Neural progenitor cell (in vitro differentiated cells): ENCODE data around the gene PRKCB. TPM values are rescaled to one million over a fixed set of nuclear protein-coding genes. Genes with fewer than 3 reads are reported as not detected.

Experiments
- DNase-seq: peaks from one replicate; pipeline ENCODE4 v3.0.0-alpha.2; 2016; ENCODE audit warnings: low spot score
- H2AFZ ChIP-seq: fragments of 200-600 bp; sonication (generic); replicated peaks from 2 replicates; pipeline ENCODE4 v1.6.1; 2016; ENCODE audit warnings: antibody characterized with exemption
- H3F3A ChIP-seq: fragments of 200-600 bp; sonication (generic); 2 replicates; pipeline ENCODE4 v1.6.1; 2016; ENCODE audit warnings: antibody characterized with exemption, low read depth
- H3K27ac ChIP-seq: fragments of 200-600 bp; sonication (generic); 2 replicates; pipeline ENCODE4 v1.5.1; 2016; ENCODE audit warnings: mild to moderate bottlenecking
- H3K27me3 ChIP-seq: fragments of 200-600 bp; sonication (generic); 2 replicates; pipeline ENCODE4 v1.6.1; 2016; ENCODE audit warnings: mild to moderate bottlenecking, moderate library complexity
- H3K36me3 ChIP-seq: fragments of 200-600 bp; sonication (generic); 2 replicates; pipeline ENCODE4 v1.5.1; 2016
- H3K4me1 ChIP-seq: fragments of 200-600 bp; sonication (generic); 2 replicates; pipeline ENCODE4 v1.6.1; 2016; ENCODE audit warnings: mixed run types
- H3K4me2 ChIP-seq: fragments of 200-600 bp; sonication (generic); 2 replicates; pipeline ENCODE4 v1.6.1; 2016
- H3K4me3 ChIP-seq: fragments of 200-600 bp; sonication (generic); 2 replicates; pipeline ENCODE4 v1.5.1; 2016
- H3K79me2 ChIP-seq: fragments of 200-600 bp; sonication (generic); 2 replicates; pipeline ENCODE4 v1.6.1; 2016; ENCODE audit warnings: low read depth
- H3K9ac ChIP-seq: fragments of 200-600 bp; sonication (generic); 2 replicates; pipeline ENCODE4 v1.6.1; 2016
- H3K9me3 ChIP-seq: fragments of 200-600 bp; sonication (generic); 2 replicates; pipeline ENCODE4 v1.5.1; 2016; ENCODE audit warnings: low read depth
- H4K20me1 ChIP-seq: fragments of 200-600 bp; sonication (generic); 2 replicates; pipeline ENCODE4 v1.6.1; 2016; ENCODE audit warnings: low read depth
- H3K27ac Mint-ChIP-seq: 3 replicates; pipeline ENCODE4 v1.8.0; 2021; ENCODE audit warnings: mixed read lengths
- H3K27me3 Mint-ChIP-seq: 2 replicates; pipeline ENCODE4 v1.8.0; 2022; ENCODE audit warnings: low read depth, mild to moderate bottlenecking, inconsistent platforms, moderate library complexity, mixed read lengths; ENCODE audit not compliant: insufficient read depth
- H3K36me3 Mint-ChIP-seq: 3 replicates; pipeline ENCODE4 v1.8.0; 2021; ENCODE audit warnings: mixed read lengths
- H3K4me1 Mint-ChIP-seq: 3 replicates; pipeline ENCODE4 v1.8.0; 2021; ENCODE audit warnings: mixed read lengths
- H3K4me3 Mint-ChIP-seq: 3 replicates; pipeline ENCODE4 v1.8.0; 2021; ENCODE audit warnings: mild to moderate bottlenecking, moderate library complexity, mixed read lengths
- H3K9me3 Mint-ChIP-seq: 3 replicates; pipeline ENCODE4 v1.8.0; 2020; ENCODE audit warnings: mixed read lengths
- EZH2 ChIP-seq: fragments of 200-600 bp; sonication (generic); IDR thresholded peaks from 2 replicates; pipeline ENCODE4 v1.6.1; 2017; ENCODE audit warnings: antibody characterized with exemption, mild to moderate bottlenecking, moderate library complexity
- EZH2phosphoT487 ChIP-seq: fragments of 200-600 bp; sonication (generic); IDR thresholded peaks from 2 replicates; pipeline ENCODE4 v1.6.1; 2017; ENCODE audit warnings: antibody characterized with exemption
- total RNA-seq: library from RNA; depleted of rRNA; stranded (reverse); fragments of >200 nt; gene quantifications from 2 replicates; pipeline ENCODE4 v1.2.3, GENCODE V29; 2015; ENCODE audit warnings: low replicate concordance
- TF ChIP-seq, protein P1 (sequence below): fragments of 200-600 bp; sonication (generic); IDR thresholded peaks from 2 replicates; pipeline ENCODE4 v1.5.1; 2017; ENCODE audit warnings: antibody characterized with exemption, mild to moderate bottlenecking

The PRKCB gene
- total RNA-seq, 1 donor from 2014 or later, result 9.5 TPM

DNA sequence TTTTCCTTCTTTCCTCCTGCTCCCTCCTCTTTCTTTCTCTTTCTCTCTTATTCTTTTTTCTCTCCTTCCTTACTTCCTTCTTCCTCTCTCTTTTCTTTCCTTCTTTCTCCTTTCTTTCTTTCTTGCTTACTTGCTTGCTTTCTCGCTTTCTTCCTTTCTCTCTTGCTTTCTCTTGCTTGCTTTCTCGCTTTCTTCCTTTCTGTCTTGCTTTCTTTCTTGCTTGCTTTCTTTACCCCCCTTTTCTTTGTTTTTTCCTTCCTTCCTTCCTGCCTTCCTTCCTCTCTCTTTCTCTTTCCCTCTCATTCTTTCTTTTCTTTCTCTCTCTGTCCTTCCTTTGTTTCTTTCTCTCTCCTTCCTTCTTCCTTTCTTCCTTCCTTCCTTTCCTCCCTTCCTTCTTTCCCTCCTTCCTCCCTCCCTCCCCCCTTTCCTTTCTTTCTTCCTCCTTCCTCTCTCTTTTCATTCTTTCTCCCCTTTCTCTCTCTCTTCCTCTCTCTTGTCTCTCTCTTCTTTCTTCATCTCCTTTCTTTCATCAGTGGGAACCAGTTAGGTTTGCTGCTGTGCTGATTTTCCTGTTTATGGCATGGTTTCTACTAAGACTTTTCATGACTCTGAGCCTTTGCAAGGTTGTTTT lies 277.4 kb downstream of the PRKCB start:
- Histone ChIP-seq H2AFZ (no peak overlapping the region), H3K4me2 (no peak overlapping the region), H3K4me1 (no peaks in the 10 kb centered on the region), H3K9ac (no peak overlapping the region), H3K27ac (no peak overlapping the region), H3K79me2 (no peaks in the 10 kb centered on the region), H3K9me3 (no peaks in the 10 kb centered on the region), H3F3A (no peaks in the 10 kb centered on the region), H3K36me3 (no peaks in the 10 kb centered on the region), H3K27me3 (peaks cover 8% of the 10 kb centered on the region), H4K20me1 (peaks cover 5% of the 10 kb centered on the region), H3K4me3 (no peak overlapping the region)
- Mint-ChIP-seq H3K4me3 (no peak overlapping the region), H3K9me3 (no peaks in the 10 kb centered on the region), H3K4me1 (peaks cover 2% of the 10 kb centered on the region), H3K36me3 (no peaks in the 10 kb centered on the region), H3K27ac (no peak overlapping the region), H3K27me3 (no peaks in the 10 kb centered on the region)
- TF ChIP-seq EZH2 (no peak), EZH2phosphoT487 (no peak)
- TF ChIP-seq, protein P1, sequence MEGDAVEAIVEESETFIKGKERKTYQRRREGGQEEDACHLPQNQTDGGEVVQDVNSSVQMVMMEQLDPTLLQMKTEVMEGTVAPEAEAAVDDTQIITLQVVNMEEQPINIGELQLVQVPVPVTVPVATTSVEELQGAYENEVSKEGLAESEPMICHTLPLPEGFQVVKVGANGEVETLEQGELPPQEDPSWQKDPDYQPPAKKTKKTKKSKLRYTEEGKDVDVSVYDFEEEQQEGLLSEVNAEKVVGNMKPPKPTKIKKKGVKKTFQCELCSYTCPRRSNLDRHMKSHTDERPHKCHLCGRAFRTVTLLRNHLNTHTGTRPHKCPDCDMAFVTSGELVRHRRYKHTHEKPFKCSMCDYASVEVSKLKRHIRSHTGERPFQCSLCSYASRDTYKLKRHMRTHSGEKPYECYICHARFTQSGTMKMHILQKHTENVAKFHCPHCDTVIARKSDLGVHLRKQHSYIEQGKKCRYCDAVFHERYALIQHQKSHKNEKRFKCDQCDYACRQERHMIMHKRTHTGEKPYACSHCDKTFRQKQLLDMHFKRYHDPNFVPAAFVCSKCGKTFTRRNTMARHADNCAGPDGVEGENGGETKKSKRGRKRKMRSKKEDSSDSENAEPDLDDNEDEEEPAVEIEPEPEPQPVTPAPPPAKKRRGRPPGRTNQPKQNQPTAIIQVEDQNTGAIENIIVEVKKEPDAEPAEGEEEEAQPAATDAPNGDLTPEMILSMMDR, result no peak
- no peak for DNase-seq

GRCh38 chr16:24114876-24115275 lies 279.1 kb downstream of the PRKCB start:
- H3K9me3 Mint-ChIP-seq, result peaks cover 1% of the 10 kb centered on the region
- H3K4me1 ChIP-seq, result peaks cover 4% of the 10 kb centered on the region
- TF ChIP-seq, protein P1, result no peak
- TF ChIP-seq EZH2phosphoT487 (no peak), EZH2 (no peak)

DNA sequence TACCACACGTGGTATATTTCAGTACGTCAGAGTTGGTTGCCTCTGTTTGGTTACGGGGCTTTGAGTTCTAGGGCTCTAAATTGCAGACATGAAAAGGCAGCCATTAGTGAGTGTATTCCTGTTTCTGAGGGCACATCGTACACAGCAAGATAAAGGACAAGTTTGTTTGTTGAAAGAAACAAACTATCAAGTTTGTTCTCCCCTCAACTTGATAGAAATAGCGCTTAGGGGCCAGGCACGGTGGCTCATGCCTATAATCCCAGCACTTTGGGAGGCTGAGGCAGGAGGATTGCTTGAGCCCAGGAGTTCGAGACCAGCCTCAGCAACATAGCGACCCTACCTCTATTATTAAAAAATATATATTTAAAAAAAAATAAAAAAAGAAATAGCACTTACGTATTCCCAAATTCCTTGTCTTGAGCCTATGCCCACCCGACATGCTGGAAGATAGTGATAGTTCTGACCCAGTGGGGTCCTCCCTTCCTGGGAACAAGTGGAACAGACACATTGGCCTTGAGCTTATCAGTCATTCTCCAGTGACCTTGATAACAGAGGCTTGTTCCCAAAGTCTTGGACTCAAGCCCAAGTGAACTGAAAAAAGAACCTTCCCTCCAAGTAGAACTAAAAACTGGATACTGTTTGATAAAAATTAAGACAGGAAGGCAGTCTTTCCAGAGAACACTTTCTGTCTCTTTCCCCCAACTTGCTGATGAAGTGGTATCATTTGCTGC lies 280.4 kb downstream of the PRKCB start:
- Histone ChIP-seq H3K27ac (no peak overlapping the region), H3K79me2 (no peaks in the 10 kb centered on the region), H2AFZ (no peak overlapping the region), H3K4me2 (no peak overlapping the region), H3K9ac (no peak overlapping the region), H3K36me3 (no peaks in the 10 kb centered on the region), H3K4me3 (no peak overlapping the region), H4K20me1 (peaks cover 5% of the 10 kb centered on the region), H3F3A (no peaks in the 10 kb centered on the region), H3K27me3 (peaks cover 31% of the 10 kb centered on the region), H3K9me3 (no peaks in the 10 kb centered on the region), H3K4me1 (peaks cover 4% of the 10 kb centered on the region)
- Mint-ChIP-seq H3K9me3 (peaks cover 3% of the 10 kb centered on the region), H3K36me3 (no peaks in the 10 kb centered on the region), H3K4me3 (no peak overlapping the region), H3K27me3 (peaks cover 11% of the 10 kb centered on the region), H3K27ac (no peak overlapping the region), H3K4me1 (peaks cover 9% of the 10 kb centered on the region)
- no peak for DNase-seq
- no peak for TF ChIP-seq EZH2phosphoT487
- TF ChIP-seq, protein P1, result no peak
- no peak for TF ChIP-seq EZH2

More at GRCh38 chr16:24114876-24115275, 279.1 kb downstream of the PRKCB start:
- Mint-ChIP-seq H3K36me3 (no peaks in the 10 kb centered on the region), H3K4me1 (peaks cover 9% of the 10 kb centered on the region), H3K27me3 (peaks cover 5% of the 10 kb centered on the region), H3K27ac (no peak overlapping the region), H3K4me3 (no peak overlapping the region)
- Histone ChIP-seq H4K20me1 (peaks cover 5% of the 10 kb centered on the region), H3K9ac (no peak overlapping the region), H2AFZ (no peak overlapping the region), H3K4me3 (no peak overlapping the region), H3K79me2 (no peaks in the 10 kb centered on the region), H3K9me3 (no peaks in the 10 kb centered on the region), H3K36me3 (no peaks in the 10 kb centered on the region), H3K27me3 (peaks cover 20% of the 10 kb centered on the region), H3K4me2 (no peak overlapping the region), H3F3A (no peaks in the 10 kb centered on the region), H3K27ac (no peak overlapping the region)
- no peak for DNase-seq
